ENCODE measurements around the gene TNKS1BP1.
A peak's percentile ranks its signal among the peaks of the same experiment; 100 is the strongest.

- TF ChIP-seq, protein P1, sequence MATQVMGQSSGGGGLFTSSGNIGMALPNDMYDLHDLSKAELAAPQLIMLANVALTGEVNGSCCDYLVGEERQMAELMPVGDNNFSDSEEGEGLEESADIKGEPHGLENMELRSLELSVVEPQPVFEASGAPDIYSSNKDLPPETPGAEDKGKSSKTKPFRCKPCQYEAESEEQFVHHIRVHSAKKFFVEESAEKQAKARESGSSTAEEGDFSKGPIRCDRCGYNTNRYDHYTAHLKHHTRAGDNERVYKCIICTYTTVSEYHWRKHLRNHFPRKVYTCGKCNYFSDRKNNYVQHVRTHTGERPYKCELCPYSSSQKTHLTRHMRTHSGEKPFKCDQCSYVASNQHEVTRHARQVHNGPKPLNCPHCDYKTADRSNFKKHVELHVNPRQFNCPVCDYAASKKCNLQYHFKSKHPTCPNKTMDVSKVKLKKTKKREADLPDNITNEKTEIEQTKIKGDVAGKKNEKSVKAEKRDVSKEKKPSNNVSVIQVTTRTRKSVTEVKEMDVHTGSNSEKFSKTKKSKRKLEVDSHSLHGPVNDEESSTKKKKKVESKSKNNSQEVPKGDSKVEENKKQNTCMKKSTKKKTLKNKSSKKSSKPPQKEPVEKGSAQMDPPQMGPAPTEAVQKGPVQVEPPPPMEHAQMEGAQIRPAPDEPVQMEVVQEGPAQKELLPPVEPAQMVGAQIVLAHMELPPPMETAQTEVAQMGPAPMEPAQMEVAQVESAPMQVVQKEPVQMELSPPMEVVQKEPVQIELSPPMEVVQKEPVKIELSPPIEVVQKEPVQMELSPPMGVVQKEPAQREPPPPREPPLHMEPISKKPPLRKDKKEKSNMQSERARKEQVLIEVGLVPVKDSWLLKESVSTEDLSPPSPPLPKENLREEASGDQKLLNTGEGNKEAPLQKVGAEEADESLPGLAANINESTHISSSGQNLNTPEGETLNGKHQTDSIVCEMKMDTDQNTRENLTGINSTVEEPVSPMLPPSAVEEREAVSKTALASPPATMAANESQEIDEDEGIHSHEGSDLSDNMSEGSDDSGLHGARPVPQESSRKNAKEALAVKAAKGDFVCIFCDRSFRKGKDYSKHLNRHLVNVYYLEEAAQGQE (IDR thresholded peaks at IDR 0.05; ENCODE audit: insufficient read depth in 1 of 2, low read depth in 2 of 2, low read length in 2 of 2): no peak
- no peak; the same call in 1 of the 2 replicates for TF ChIP-seq POLR2AphosphoS5 (IDR thresholded peaks at IDR 0.05; ENCODE audit: low read depth, low read length)
- TF ChIP-seq TAF1 (IDR thresholded peaks at IDR 0.05; ENCODE audit: borderline replicate concordance, insufficient read depth, low read length): no peak
- TF ChIP-seq SIN3A (IDR thresholded peaks at IDR 0.05; ENCODE audit: borderline replicate concordance, insufficient read depth, low read length): 0 out of 2 replicates have a peak, but pooled peaks have one; percentile 39
Observed at GRCh38 chr11:57325735-57326048, 940 bp upstream of the TNKS1BP1 start.
